ENCODE measurements around the gene ACE2.
"Not testable (repeated sequence)": the region's sequence is repeated elsewhere in the genome, so short reads cannot be mapped to it uniquely, and the experiment has no call there.

Gene ACE2

GRCh38 chrX:15600745-15601144 is at the start of gene ACE2:
Gene ACE2 (minus strand): TSS chrX:15600960. CDS start chrX:15600911, 49 bp downstream.
- DNase-seq (ENCODE audit: low read depth), result no peak

GRCh38 chrX:15647510-15647909 is 46.8 kb upstream of the ACE2 start:
- DNase-seq (ENCODE audit: low read depth), result not testable (repeated sequence)

DNA sequence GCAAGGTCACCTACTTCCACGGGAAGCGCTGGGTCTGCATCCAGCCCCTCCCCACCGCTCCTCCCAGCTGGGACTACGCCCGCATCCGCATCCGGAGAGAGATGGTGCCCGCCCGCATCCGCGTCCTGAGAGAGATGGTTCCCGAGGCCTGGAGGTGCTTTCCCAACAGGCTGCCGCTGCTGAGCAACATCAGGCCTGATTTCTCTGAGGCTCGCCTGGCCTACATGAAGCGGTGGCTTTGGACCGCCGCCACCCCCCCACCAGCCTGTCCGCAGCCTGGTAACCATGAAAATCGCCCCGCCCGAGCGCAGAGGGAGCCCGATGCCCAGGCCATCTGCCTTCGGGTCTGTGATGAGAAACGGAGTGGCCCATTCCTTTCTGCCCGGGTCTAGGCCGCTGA is 45.8 kb upstream of the ACE2 start:
- DNase-seq (ENCODE audit: low read depth), result no peak

- no peak for DNase-seq (ENCODE audit: low read depth)
Measured at GRCh38 chrX:15646031-15646430, 45.3 kb upstream of the ACE2 start.

GRCh38 chrX:15645266-15645665 is 44.5 kb upstream of the ACE2 start:
- no peak for DNase-seq (ENCODE audit: low read depth)

- no peak for DNase-seq (ENCODE audit: low read depth)
Measured at GRCh38 chrX:15644560-15644872, 43.8 kb upstream of the ACE2 start.

DNA sequence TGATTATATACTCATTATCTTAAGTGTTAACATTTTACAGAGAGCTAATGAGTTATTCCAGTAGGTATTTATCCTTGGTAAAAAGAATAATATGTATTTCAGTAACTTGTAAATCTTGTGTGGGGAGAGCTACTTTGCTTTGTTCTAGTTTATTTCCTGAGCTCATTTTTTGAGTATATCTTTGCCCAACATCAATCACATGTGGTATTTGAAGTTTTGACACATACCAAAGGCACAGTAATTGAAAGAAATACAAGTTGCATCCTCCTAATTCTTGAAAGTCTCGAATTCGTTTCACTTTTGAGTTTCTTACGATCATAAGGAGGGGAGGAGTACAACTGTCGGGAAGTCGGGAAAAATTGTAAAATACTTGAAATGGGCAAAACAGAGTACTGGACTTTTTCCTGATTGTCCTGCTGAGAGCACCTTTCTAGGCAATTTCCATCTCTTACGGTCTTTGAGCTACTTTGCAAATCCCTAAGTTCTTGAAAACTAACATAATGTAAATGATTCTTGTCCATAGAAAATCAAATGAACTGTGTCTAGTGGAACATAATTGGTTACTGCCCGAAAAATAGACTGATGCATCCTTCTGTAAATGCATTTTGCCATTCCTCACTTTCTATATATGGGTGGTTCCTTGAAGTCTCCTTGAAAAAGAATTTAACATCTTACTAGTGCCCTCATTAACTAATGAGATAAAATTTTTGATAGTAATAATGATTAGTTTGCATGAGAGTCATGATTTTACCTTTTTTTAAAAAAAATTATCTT is 43.2 kb upstream of the ACE2 start:
- no peak for DNase-seq (ENCODE audit: low read depth)

DNA sequence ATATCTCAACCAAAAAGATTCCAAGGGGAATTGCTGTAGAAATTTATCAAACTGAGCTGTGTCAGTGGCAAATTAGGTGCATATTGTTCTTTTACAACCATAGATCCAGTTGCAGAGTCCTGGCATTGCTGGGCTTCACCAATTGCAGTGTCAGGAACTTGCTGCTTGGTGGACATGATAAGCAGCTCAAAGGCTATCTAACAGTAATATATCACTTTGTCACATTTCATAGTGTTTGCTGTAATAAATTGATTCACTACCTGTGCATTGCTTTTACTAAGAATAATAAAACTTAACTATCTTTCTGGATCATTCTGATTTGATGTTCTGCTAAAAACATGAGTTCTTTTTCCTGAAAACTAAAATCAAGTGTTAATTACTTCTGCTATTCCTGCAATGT is 30.9 kb upstream of the ACE2 start:
- DNase-seq (ENCODE audit: low read depth), result no peak

- DNase-seq (ENCODE audit: low read depth), result no peak
Measured at GRCh38 chrX:15623054-15623453, 22.3 kb upstream of the ACE2 start.

DNA sequence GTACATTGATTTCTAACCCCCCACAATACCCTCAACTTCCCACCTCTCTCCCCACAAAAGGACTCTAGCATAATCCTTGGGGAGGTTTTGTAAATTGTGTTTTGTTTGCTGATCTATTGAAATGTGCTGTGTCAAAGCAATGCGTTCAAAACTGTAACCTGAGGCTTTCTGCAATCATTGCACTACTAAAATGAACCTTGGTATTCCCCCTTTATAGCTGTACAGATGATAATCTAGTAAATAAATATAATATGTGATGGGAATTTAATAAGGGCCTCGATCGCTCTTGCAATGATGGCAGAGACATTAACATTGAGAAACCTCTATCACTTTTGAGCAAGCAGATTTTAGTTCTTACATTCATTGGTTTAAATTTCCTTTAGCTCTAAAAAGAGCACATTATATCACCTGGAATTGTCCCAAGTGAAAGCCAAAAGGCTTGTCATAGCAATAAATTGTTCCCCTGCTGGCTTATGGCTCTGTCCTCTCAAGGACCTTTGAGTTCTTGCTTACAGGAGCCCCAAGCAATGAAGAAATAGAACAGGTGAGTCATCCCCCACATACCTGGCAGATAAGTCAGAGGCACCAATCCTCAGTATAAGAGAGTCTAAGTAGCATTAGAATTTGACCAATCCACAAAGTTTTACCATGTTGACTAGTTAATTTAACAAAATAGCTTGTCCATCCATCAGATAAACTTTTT is 18.4 kb upstream of the ACE2 start:
- no peak for DNase-seq (ENCODE audit: low read depth)

DNA sequence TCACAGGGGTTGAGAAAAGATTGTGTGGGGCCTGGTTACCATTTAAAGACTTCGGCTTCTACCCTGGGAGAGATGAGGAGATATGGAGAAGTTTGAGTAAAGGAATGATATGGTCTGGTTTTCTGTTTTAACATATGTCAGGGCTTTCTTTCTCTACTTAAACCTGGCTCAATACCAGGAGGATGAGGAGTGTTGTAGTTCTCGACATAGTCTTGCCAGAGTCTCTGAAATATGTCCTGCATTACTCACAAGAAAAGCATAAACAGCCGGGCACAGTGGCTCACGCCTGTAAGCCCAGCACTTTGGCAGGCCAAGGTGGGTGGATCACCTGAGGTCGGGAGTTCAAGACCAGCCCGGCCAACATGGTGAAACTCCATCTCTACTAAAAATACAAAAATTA is 16.4 kb upstream of the ACE2 start:
- no peak for DNase-seq (ENCODE audit: low read depth)

DNA sequence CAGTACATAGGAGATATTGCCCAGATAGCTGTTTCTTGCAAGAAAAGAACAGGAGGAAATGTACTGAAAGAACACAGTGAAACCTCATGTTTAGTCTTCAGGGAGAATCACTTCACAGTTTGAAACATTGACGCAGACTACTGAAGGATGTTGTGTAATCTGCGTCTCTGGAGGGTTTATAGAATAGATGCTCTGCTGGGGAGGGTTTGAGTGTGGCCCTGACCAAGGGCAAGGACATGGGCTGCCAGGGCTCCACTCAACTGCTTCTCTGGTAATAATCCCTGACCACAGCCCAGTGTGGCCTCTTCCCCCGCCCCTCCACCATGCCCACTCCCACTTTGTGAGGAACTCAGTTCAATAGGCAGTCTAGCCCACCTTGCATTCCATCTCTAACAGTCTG is 15.8 kb upstream of the ACE2 start:
- no peak for DNase-seq (ENCODE audit: low read depth)

DNA sequence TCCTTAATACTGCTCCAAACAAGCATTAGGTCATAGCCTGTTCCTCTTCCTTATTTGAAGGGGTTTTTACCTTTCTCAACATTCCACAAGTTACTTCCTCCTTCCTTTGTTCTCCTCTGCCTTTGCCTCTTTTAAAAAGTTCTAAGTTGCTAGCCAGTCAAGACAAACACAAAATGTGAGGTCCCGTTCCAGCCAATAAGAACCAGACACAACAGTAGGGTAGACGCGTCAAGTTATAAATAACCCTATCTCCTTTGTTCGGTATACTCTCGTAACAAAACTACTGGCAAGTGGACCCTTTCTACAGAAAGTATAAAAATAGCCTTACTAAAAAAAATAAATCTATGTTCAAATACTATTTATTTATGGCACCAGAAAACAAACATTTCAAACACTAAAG is 6.3 kb upstream of the ACE2 start:
- no peak for DNase-seq (ENCODE audit: low read depth)

- no peak for DNase-seq (ENCODE audit: low read depth)
Measured at GRCh38 chrX:15606136-15606535, 5.4 kb upstream of the ACE2 start.

GRCh38 chrX:15605226-15605625 is 4.5 kb upstream of the ACE2 start:
- DNase-seq (ENCODE audit: low read depth), result no peak

DNA sequence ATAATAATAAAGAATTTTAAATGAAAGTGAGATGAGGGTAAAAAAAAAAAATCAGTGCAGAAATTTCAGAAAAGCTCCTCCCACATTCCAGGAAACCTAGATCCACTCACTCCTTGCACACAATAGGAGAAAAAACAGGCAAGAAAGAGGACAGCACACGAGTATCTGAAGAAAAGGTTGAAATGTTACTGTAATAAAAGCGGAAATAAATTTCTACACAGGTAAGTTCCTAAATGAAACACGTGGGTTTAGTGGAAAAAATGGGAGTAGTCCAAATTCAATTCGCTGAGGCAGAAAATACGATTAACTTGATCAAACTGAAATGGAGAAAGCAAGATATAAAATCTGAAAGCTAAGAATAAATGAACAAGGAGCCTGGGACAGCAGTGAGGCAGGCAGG is 2.0 kb upstream of the ACE2 start:
- DNase-seq (ENCODE audit: low read depth), result no peak

DNA sequence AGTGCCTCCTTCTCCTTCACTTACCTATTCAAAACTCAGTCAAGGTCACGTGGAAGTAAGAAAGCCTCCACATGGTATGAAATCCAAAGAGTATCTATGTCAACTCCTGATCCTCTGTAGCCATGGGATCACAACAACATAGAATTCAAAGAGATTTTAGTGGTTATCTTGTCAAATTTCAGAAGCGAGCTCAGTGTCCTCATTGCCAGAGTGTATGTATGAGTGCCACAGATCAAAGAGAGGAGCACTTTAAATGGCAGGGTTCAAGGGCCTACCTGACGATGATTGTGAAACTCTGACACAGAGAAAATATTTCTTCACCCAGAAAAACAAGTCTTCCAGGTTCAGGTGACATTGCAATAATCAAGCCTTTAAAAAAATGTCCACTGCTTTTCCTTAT is 1.2 kb upstream of the ACE2 start:
- DNase-seq (ENCODE audit: low read depth), result no peak

DNA sequence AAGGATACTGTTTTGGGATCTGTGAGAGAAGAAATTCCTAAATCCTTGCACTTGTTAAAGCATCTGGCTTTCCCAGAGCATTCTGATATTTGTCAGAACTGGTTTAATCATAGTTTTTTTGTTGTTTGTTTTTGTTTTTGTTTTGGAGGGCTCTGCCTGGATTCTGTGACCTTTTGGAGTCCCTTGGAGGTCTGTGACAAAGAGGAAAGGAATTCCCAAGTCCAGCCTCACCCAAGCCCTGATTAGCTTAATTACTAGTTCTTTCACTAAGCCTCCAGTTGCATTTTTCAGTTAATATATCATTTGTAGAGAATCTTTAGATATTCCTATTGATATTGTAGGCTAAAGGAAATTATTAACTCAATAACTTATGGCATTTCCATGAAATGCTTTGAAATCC is 711 bp downstream of the ACE2 start:
- DNase-seq (ENCODE audit: low read depth), result no peak

DNA sequence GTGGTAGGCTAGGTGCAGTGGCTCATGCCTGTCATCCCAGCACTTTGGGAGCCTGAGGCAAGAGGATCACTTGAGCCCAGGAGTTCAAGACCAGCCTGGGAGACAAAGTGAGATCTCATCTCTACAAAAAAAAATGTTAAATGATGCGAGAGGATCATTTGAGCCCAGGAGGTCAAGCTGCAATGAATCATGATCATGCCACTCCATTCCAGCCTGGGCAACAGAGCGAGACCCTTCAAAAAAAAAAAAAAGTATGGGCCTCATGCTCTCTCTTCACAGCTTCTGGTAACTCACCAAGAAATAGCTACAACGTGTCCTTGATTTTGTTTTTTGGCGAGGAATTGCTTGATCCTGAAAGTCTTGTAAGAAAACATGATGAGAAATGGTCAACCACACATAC is 1.3 kb downstream of the ACE2 start:
- no peak for DNase-seq (ENCODE audit: low read depth)

- DNase-seq (ENCODE audit: low read depth), result no peak
Measured at GRCh38 chrX:15598026-15598425, 2.7 kb downstream of the ACE2 start.

GRCh38 chrX:15594371-15594770 is 6.4 kb downstream of the ACE2 start:
- DNase-seq (ENCODE audit: low read depth), result no peak

DNA sequence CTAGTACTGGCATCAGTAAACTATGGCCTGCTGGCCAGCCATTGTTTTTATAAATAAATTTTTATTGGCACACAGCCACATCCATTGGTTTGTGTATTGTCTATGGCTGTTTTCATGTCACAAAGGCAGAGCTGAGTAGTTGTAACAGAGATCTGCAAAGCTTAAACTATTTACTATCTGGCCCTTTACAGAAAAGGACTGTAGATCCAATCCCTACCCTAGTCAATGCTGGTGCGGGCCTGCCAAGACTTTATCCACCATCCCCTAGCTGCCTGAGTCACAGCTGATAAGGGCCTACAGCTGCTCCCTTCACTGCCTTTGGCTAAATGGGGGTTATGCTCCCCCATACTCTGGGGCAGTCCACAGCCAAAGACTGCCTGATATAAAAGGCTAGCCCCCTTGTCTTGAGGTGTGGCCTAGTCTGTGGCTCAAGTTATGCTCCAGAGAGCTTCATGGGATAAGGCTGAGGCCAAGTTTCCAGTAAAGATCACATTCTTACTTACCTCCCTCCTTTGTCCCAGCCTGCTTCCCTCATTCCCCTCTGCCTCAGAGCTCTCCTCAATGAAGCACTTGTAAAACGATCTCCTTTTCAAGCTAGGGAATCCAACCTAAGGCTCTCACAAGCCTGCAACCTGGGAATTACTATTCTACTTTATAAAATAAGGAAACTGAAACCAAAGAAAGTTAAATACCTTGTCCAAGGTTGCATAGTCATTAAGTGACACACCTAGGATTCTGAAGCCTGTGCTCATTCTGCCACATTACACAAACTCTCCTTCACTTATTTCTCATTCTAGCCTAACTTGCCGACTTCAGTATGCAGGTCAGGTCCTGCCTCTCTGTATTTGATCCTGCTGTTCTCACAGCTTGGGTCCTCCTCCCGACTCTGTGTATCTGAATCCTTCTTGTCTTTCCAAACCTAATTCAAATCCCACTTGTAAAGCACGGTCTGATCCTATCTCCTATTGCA is 20.7 kb downstream of the ACE2 start:
- DNase-seq (ENCODE audit: low read depth), result no peak

- no peak for DNase-seq (ENCODE audit: low read depth)
Measured at GRCh38 chrX:15576019-15576418, 24.7 kb downstream of the ACE2 start.
